CD14-positive monocyte (primary cell): ENCODE results near the gene HS6ST3. TPM values are rescaled to one million over a fixed set of nuclear protein-coding genes. Genes with fewer than 3 reads are reported as not detected.

Experiments used
- DNase-seq, 3 donors: peaks; one replicate each; pipeline ENCODE4 v3.0.0-alpha.2; 2011 to 2022
- H2AFZ ChIP-seq: 2 replicates; pipeline ENCODE4 v1.6.0; 2012; ENCODE audit warnings: mild to moderate bottlenecking, low read depth, low read length, inconsistent platforms; ENCODE audit not compliant: insufficient read depth, poor library complexity, severe bottlenecking
- H3K27ac ChIP-seq, 2 donors: 1 replicate in 1 of 2; 2 replicates in 1 of 2; pipeline ENCODE4 v1.5.1; 2012 to 2013; ENCODE audit warnings: low read length in 2 of 2, control low read depth in 1 of 2, inconsistent platforms in 1 of 2, low read depth in 1 of 2, mild to moderate bottlenecking in 1 of 2
- H3K27me3 ChIP-seq, 2 donors: one replicate each; pipeline versions ENCODE4 v1.6.0 to v1.6.1; 2011 to 2013; ENCODE audit warnings: low read length in 2 of 2; ENCODE audit not compliant: control insufficient read depth in 2 of 2, insufficient read depth in 2 of 2
- H3K36me3 ChIP-seq, 2 donors: replicated peaks in 1 of 2; 1 replicate in 1 of 2; 2 replicates in 1 of 2; pipeline versions ENCODE4 v1.5.1 to v1.6.1; 2012 to 2013; ENCODE audit warnings: low read length in 2 of 2, control low read depth in 1 of 2, inconsistent platforms in 1 of 2, mild to moderate bottlenecking in 1 of 2; ENCODE audit not compliant: insufficient read depth in 2 of 2, control insufficient read depth in 1 of 2
- H3K4me1 ChIP-seq, 2 donors: 1 replicate in 1 of 2; 2 replicates in 1 of 2; pipeline versions ENCODE4 v1.5.1 to v1.6.1; 2012 to 2013; ENCODE audit warnings: low read length in 2 of 2, control low read depth in 1 of 2, inconsistent platforms in 1 of 2, mild to moderate bottlenecking in 1 of 2, moderate library complexity in 1 of 2; ENCODE audit not compliant: insufficient read depth in 2 of 2, control insufficient read depth in 1 of 2
- H3K4me2 ChIP-seq: replicated peaks from 2 replicates; pipeline ENCODE3; 2012; ENCODE audit warnings: low read length, moderate library complexity, mild to moderate bottlenecking; ENCODE audit not compliant: poor library complexity, severe bottlenecking; ENCODE audit errors: extremely low read depth
- H3K4me3 ChIP-seq, 3 experiments: fragments of 200-600 bp in 1 of 3; sonication (generic) in 1 of 3; replicated peaks in 1 of 3; 1 replicate in 2 of 3; 2 replicates in 1 of 3; pipeline ENCODE4 v1.5.1; 2011 to 2013; ENCODE audit warnings: low read length in 3 of 3, mild to moderate bottlenecking in 3 of 3, control low read depth in 2 of 3, low read depth in 2 of 3, inconsistent platforms in 1 of 3, moderate library complexity in 1 of 3
- H3K79me2 ChIP-seq: 2 replicates; pipeline ENCODE4 v1.6.0; 2012; ENCODE audit warnings: mild to moderate bottlenecking, control low read depth, inconsistent platforms, low read length, moderate library complexity; ENCODE audit not compliant: insufficient read depth
- H3K9ac ChIP-seq: 2 replicates; pipeline ENCODE4 v1.6.0; 2017; ENCODE audit warnings: low read length, mild to moderate bottlenecking; ENCODE audit not compliant: insufficient read depth, poor library complexity, severe bottlenecking
- H3K9me3 ChIP-seq, 2 donors: replicated peaks in 1 of 2; 1 replicate in 1 of 2; 2 replicates in 1 of 2; pipeline versions ENCODE4 v1.5.1 to v1.6.1; 2012 to 2013; ENCODE audit warnings: low read length in 2 of 2, control low read depth in 1 of 2; ENCODE audit not compliant: control insufficient read depth in 1 of 2, insufficient read depth in 1 of 2
- H4K20me1 ChIP-seq: 2 replicates; pipeline ENCODE4 v1.6.0; 2012; ENCODE audit warnings: mild to moderate bottlenecking, low read length, control low read depth, moderate library complexity; ENCODE audit not compliant: insufficient read depth
- H3K27ac Mint-ChIP-seq, 7 donors: one replicate each; pipeline ENCODE4 v1.8.0; 2020; ENCODE audit warnings: mild to moderate bottlenecking in 7 of 7, mixed read lengths in 7 of 7, moderate library complexity in 6 of 7, inconsistent platforms in 2 of 7
- H3K27me3 Mint-ChIP-seq, 3 donors: one replicate each; pipeline ENCODE4 v1.8.0; 2021 to 2022; ENCODE audit warnings: low read depth in 3 of 3, mild to moderate bottlenecking in 3 of 3, mixed read lengths in 3 of 3, moderate library complexity in 3 of 3, inconsistent platforms in 1 of 3
- H3K36me3 Mint-ChIP-seq, 2 donors: one replicate each; pipeline ENCODE4 v1.8.0; 2020; ENCODE audit warnings: mixed read lengths in 2 of 2, inconsistent platforms in 1 of 2, mild to moderate bottlenecking in 1 of 2
- H3K4me1 Mint-ChIP-seq: one replicate; pipeline ENCODE4 v1.8.0; 2020; ENCODE audit warnings: mild to moderate bottlenecking, mixed read lengths
- H3K4me3 Mint-ChIP-seq, 2 donors: one replicate each; pipeline ENCODE4 v1.8.0; 2020; ENCODE audit warnings: mild to moderate bottlenecking in 2 of 2, mixed read lengths in 2 of 2, moderate library complexity in 1 of 2
- H3K9me3 Mint-ChIP-seq, 7 donors: one replicate each; pipeline ENCODE4 v1.8.0; 2020 to 2022; ENCODE audit warnings: mixed read lengths in 7 of 7, mild to moderate bottlenecking in 6 of 7, moderate library complexity in 6 of 7, inconsistent platforms in 2 of 7
- CTCF ChIP-seq: fragments of 200-600 bp; IDR thresholded peaks from one replicate; pipeline ENCODE4 v1.8.0; 2022; ENCODE audit warnings: antibody characterized with exemption, mild to moderate bottlenecking
- WGBS: methylation state at CpG from one replicate; pipeline ENCODE4 v1.1.5; 2013; ENCODE audit warnings: missing lambda C conversion rate; ENCODE audit not compliant: insufficient coverage; 5-methylcytosine and 5-hydroxymethylcytosine counted together
- intact Hi-C, 2 donors: fragments of 100-400 bp; cut with micrococcal nuclease; formaldehyde crosslinking; loops; one replicate each; pipeline versions ENCODE4 v1.15.0 to v1.15.1; 2023
- polyA plus RNA-seq, 3 donors: library from polyadenylated mRNA; depleted of rRNA in 1 of 3; unstranded in 2 of 3; stranded (reverse) in 1 of 3; fragments of 300-500 nt in 2 of 3; fragments of >200 nt in 1 of 3; fragmentation: Illumina TruSeq in 2 of 3; gene quantifications; 1 replicate in 2 of 3; 2 replicates in 1 of 3; pipeline ENCODE4 v1.2.3, GENCODE V29; 2012 to 2021

The HS6ST3 gene
- polyA plus RNA-seq, 3 donors, result not detected

GRCh38 chr13:96546463-96546862 lies 456.6 kb downstream of the HS6ST3 start:
- intact Hi-C loops, result no loop called here
- no peaks in the 10 kb centered on the region for H3K36me3 Mint-ChIP-seq
- WGBS, result no CpG with 5 or more reads among the region's 3 CpGs

GRCh38 chr13:96551546-96551945 lies 461.6 kb downstream of the HS6ST3 start:
- Histone ChIP-seq H3K27ac (no peak overlapping the region), H3K36me3 (no peaks in the 10 kb centered on the region), H4K20me1 (no peaks in the 10 kb centered on the region), H3K4me3 (no peak overlapping the region), H3K4me1 (no peaks in the 10 kb centered on the region), H2AFZ (no peak overlapping the region), H3K9ac (no peak overlapping the region), H3K4me2 (no peak overlapping the region), H3K9me3 (peaks cover 8 to 12% of the 10 kb centered on the region in 2 donors), H3K27me3 (no peaks in the 10 kb centered on the region), H3K79me2 (no peaks in the 10 kb centered on the region)
- Mint-ChIP-seq H3K4me1 (no peaks in the 10 kb centered on the region), H3K4me3 (no peak overlapping the region), H3K27me3 (no peaks in the 10 kb centered on the region), H3K36me3 (no peaks in the 10 kb centered on the region), H3K27ac (no peak overlapping the region), H3K9me3 (peaks cover 6 to 12% (median 7%) of the 10 kb centered on the region in 7 donors)
- 92% methylated on average over 5 of the region's 5 CpGs for WGBS
- intact Hi-C loops, result no loop called here
- no peak for DNase-seq
- TF ChIP-seq CTCF, result no peak

More at GRCh38 chr13:96546463-96546862, 456.6 kb downstream of the HS6ST3 start:
- Histone ChIP-seq H3K36me3 (no peaks in the 10 kb centered on the region), H3K9ac (no peak overlapping the region), H3K4me2 (no peak overlapping the region), H3K27ac (no peak overlapping the region), H2AFZ (no peak overlapping the region), H3K9me3 (peaks cover 3 to 8% of the 10 kb centered on the region in 2 donors), H4K20me1 (no peaks in the 10 kb centered on the region), H3K79me2 (no peaks in the 10 kb centered on the region), H3K4me1 (no peaks in the 10 kb centered on the region), H3K27me3 (no peaks in the 10 kb centered on the region), H3K4me3 (no peak overlapping the region)
- no peak for TF ChIP-seq CTCF
- no peak for DNase-seq
- Mint-ChIP-seq H3K4me1 (no peaks in the 10 kb centered on the region), H3K27me3 (no peaks in the 10 kb centered on the region), H3K4me3 (no peak overlapping the region), H3K9me3 (peaks cover 1 to 8% (median 5%) of the 10 kb centered on the region in 7 donors), H3K27ac (no peak overlapping the region)
